KOPT-K1 (cell line): ENCODE results near the gene ABLIM2.

Experiments used
- H3K27ac ChIP-seq: fragments of 200-600 bp; sonication (generic); 2 replicates; pipeline ENCODE4 v1.5.1; 2016; ENCODE audit warnings: antibody characterized with exemption, mild to moderate bottlenecking, low read depth, low read length; ENCODE audit not compliant: poor library complexity, severe bottlenecking
- H3K36me3 ChIP-seq: fragments of 200-600 bp; sonication (generic); 2 replicates; pipeline ENCODE4 v1.5.1; 2017; ENCODE audit warnings: antibody characterized with exemption, mild to moderate bottlenecking, low read length, moderate library complexity; ENCODE audit not compliant: insufficient read depth
- H3K9me3 ChIP-seq: fragments of 200-600 bp; sonication (generic); 2 replicates; pipeline ENCODE4 v1.5.1; 2017; ENCODE audit warnings: antibody characterized with exemption, low read length, mild to moderate bottlenecking; ENCODE audit not compliant: insufficient read depth, poor library complexity, severe bottlenecking

The ABLIM2 gene

GRCh38 chr4:8082517-8083055, 76.0 kb downstream of the ABLIM2 start:
- Histone ChIP-seq H3K36me3 (no peaks in the 10 kb centered on the region), H3K9me3 (no peaks in the 10 kb centered on the region), H3K27ac (no peak overlapping the region)

- H3K36me3 ChIP-seq = no peaks in the 10 kb centered on the region
- H3K27ac ChIP-seq = no peak overlapping the region
- H3K9me3 ChIP-seq = no peaks in the 10 kb centered on the region
Measured at GRCh38 chr4:8081621-8082516, 76.7 kb downstream of the ABLIM2 start.

- no peaks in the 10 kb centered on the region for H3K36me3 ChIP-seq
- no peak overlapping the region for H3K27ac ChIP-seq
- no peaks in the 10 kb centered on the region for H3K9me3 ChIP-seq
Measured at GRCh38 chr4:8081171-8081570, 77.4 kb downstream of the ABLIM2 start.

- H3K36me3 ChIP-seq = no peaks in the 10 kb centered on the region
- H3K27ac ChIP-seq = no peak overlapping the region
- no peaks in the 10 kb centered on the region for H3K9me3 ChIP-seq
Measured at GRCh38 chr4:8080754-8081065, 77.9 kb downstream of the ABLIM2 start.

- H3K9me3 ChIP-seq = no peaks in the 10 kb centered on the region
- no peak overlapping the region for H3K27ac ChIP-seq
- no peaks in the 10 kb centered on the region for H3K36me3 ChIP-seq
Measured at GRCh38 chr4:8079916-8080753, 78.5 kb downstream of the ABLIM2 start.

- no peak overlapping the region for H3K27ac ChIP-seq
- H3K9me3 ChIP-seq = no peaks in the 10 kb centered on the region
- H3K36me3 ChIP-seq = no peaks in the 10 kb centered on the region
Measured at GRCh38 chr4:8079031-8079885, 79.4 kb downstream of the ABLIM2 start.

GRCh38 chr4:8078610-8079015, 80.0 kb downstream of the ABLIM2 start:
- Histone ChIP-seq H3K27ac (no peak overlapping the region), H3K36me3 (no peaks in the 10 kb centered on the region), H3K9me3 (no peaks in the 10 kb centered on the region)

- no peaks in the 10 kb centered on the region for H3K9me3 ChIP-seq
- no peak overlapping the region for H3K27ac ChIP-seq
- H3K36me3 ChIP-seq = no peaks in the 10 kb centered on the region
Measured at GRCh38 chr4:8078109-8078494, 80.5 kb downstream of the ABLIM2 start.

GRCh38 chr4:8077181-8078108, 81.2 kb downstream of the ABLIM2 start:
- Histone ChIP-seq H3K9me3 (no peaks in the 10 kb centered on the region), H3K36me3 (no peaks in the 10 kb centered on the region), H3K27ac (no peak overlapping the region)

GRCh38 chr4:8076023-8076422, 82.6 kb downstream of the ABLIM2 start:
- no peaks in the 10 kb centered on the region for H3K9me3 ChIP-seq
- H3K36me3 ChIP-seq = no peaks in the 10 kb centered on the region
- no peak overlapping the region for H3K27ac ChIP-seq

- Histone ChIP-seq H3K36me3 (no peaks in the 10 kb centered on the region), H3K27ac (no peak overlapping the region), H3K9me3 (no peaks in the 10 kb centered on the region)
Measured at GRCh38 chr4:8073206-8073863, 85.3 kb downstream of the ABLIM2 start.

- Histone ChIP-seq H3K36me3 (no peaks in the 10 kb centered on the region), H3K9me3 (no peaks in the 10 kb centered on the region), H3K27ac (no peak overlapping the region)
Measured at GRCh38 chr4:8072235-8072968, 86.2 kb downstream of the ABLIM2 start.

GRCh38 chr4:8071766-8072165, 86.8 kb downstream of the ABLIM2 start:
- Histone ChIP-seq H3K27ac (no peak overlapping the region), H3K36me3 (no peaks in the 10 kb centered on the region), H3K9me3 (no peaks in the 10 kb centered on the region)
